HG03045 (cell line): ENCODE results near the gene TYMP.
A peak's percentile ranks its signal among the peaks of the same experiment; 100 is the strongest.

ENCODE experiments used
- ATAC-seq: cut with Tn5 transposase; IDR thresholded peaks from one replicate; pipeline ENCODE4 v1.9.1; 2021; ENCODE audit warnings: mild to moderate bottlenecking, moderate library complexity; ENCODE audit not compliant: unreplicated experiment

Gene TYMP

DNA sequence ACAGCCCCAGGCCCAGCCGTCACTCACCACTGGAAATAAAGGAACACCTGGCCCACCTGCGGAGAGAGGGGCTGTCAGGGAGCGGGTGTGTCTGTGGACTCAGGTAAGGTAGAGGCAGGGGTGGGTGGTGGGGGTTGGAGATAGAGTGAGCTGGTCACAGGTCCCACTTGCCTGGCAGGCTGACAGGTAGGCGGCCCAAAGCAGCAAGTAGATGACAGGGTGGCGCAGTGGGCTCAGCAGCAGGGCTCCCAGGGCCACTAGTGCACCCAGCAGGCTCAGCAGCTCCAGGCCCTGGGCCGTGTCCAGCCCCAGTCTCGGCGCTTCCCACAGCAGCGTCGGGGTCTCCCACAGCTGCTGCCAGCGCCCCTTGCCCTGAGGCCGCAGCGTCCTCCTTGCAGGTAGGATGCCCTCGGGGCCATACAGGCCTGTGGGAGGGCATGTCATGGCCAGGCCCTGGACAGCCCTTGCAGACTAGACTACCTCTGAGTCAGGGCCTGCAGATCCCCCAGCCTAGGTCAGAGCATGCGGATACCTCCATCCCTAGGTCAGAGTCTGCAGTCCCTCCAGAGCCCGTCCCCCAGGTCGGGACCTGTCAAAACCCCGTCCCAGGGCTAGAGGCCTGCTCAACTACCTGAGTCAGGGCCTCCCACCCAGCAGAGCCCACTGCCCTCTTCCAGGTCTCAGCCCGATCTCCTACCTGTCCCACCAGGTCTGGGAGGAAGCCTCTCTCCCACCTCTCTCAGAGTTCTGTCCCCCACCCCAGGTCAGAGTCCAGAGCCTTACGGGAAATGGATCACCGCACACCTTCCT is 23.0 kb downstream of the TYMP start:
- ATAC-seq, result peak; percentile 4

DNA sequence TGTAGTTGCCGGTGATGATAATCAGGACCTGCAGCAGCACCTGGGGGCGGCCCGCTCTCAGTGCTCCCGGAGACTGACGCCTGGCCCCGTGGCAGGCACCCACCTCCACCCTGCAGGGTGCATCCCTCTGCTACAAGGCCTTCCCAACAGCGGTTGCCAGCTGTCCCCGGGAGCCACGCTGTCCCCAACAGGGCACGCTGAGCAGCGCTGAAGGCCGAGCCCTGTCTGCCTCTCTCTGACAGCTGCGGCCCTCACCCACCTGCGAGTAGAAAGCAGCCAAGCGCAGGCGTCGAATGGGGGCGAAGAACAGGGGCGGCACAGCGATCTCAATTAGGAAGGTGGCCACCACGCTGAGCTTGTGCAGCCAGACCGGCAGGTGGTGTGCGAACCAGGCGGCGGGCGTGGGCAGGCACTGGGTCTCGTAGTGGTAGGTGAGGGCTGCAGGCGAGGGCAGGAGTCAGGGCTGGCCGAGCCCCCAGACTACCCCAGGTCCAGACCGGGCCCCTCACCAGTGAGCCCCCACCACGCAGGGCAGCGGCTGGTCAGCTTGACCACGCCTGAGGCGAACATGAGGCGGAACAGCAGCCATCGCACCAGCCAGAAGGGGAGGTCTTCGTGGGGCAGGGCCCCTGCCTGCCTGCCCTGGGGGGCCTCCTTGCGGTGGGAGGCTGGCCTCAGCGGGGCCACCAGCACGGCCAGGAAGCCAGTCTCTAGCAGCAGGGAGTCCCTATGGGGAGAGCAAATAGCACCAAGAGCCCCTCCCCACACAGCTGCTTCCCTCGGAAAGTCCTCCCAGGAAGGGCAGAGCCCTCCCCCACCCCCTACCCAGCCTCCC is 23.8 kb downstream of the TYMP start:
- ATAC-seq, result no peak

DNA sequence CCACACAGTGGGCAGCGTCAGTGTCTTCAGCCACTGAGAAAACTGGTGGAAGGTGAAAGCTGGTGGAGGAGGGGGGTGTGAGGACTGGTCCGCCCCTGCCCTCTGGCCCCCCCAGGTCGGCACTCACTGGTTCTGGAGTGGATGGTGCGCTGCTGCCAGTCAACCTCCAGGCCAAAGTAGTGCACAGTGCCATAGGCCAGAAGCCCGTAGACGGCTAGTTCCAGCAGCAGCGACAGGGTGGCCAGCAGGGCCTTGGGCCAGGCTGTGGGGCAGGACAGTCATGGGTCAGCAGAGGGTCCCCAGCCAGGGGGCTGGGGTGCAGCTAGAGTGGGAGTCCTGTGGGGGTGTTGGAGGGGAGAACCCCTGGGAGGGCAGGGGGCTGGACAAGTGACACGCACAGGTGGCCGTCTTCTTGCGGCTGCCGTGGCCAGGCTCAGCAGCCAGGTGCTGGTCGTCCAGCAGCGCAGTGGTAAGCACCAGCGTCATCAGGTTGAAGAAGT is 24.5 kb downstream of the TYMP start:
- ATAC-seq, result no peak

- ATAC-seq, result no peak
Measured at GRCh38 chr22:50504369-50505211, 25.2 kb downstream of the TYMP start.

DNA sequence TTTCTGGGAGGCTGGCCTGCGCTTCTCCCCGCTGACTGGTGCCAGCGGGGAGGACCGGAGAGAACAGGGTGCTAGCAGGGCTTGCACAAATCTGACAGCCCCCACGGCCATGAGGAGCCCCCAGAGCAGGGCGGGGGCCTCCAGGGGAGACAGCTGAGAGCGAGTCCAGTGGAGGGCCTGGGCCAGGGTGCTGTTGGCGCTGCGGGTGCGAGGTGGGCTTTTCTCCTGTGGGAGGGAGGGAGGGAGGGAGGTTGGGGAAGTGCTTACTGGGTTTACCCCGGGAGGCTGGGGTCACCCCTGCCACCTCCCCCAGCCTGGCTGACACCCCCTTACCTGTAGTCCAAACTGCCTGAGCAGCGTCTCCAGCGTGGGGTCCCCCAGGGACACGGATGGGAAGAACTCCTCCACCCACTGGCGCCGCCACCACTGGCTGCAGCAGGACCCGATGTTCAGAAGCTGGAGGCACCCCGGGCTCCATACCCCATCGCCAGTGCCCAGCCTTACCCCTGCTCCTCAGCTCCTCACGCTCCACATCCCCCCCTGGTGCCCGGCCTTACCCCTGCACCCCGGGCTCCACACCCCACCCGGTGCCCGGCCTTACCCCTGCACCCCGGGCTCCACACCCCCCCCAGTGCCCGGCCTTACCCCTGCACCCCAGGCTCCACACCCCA is 26.2 kb downstream of the TYMP start:
- no peak for ATAC-seq

GRCh38 chr22:50502628-50503474 is 27.0 kb downstream of the TYMP start:
- no peak for ATAC-seq

DNA sequence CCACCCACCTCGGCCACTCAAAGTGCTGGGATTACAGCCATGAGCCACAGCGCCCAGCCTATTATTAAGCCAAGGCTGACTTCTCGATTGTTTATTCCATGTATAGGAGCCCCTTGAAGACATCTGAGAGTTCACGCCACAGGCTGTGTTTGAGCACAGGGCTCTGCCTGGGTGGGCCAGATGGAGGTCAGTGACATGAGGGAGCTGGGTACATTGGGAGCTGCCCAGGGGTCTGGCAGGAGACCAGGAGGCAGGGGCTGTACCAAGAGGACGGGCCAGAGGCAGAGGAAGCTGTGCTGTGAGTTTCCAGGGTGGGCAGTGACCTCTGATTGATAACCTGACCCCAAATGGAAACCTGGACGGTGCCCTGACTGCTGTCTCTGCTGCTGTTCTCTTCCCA is 27.7 kb downstream of the TYMP start:
- no peak for ATAC-seq

- no peak for ATAC-seq
Measured at GRCh38 chr22:50500452-50500851, 29.4 kb downstream of the TYMP start.

GRCh38 chr22:50498322-50498890 is 31.4 kb downstream of the TYMP start:
- no peak for ATAC-seq

GRCh38 chr22:50497093-50497492 is 32.7 kb downstream of the TYMP start:
- ATAC-seq, result no peak

DNA sequence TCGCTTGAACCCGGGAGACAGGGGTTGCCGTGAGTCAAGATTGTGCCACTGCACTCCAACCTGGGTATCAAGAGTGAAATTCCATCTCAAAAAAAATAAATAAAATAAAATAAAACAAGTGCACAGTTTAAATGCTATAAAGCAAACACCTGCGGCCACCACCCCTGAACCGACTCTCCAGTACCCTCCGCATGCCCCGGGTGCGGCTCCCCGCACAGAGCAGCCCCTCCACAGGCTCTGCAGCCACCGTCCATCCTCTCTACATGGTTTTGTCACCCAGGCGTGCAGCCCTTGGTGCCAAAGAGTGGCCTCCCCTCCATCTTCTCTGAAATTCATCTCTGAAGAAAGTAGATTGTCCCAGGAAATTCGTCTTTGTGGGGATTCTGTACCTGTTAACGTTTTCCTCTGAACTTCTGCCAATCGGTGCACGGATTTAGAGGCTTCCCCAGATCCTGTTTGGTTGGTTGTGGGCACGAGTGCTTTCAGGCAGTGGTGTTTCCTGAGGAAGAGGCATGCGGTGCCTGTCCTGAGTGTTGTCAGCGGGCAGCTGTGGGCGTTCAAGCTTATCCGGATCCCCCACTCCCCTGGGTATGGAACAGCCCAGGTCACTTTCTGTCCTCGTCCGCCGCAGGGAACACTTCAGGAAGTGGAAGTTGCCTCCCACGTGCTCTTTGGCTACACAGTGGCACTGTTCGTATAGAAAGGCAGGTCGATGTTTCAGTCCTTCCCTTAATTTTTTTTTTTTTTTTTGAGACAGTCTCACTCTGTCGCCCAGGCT is 39.1 kb downstream of the TYMP start:
- no peak for ATAC-seq

DNA sequence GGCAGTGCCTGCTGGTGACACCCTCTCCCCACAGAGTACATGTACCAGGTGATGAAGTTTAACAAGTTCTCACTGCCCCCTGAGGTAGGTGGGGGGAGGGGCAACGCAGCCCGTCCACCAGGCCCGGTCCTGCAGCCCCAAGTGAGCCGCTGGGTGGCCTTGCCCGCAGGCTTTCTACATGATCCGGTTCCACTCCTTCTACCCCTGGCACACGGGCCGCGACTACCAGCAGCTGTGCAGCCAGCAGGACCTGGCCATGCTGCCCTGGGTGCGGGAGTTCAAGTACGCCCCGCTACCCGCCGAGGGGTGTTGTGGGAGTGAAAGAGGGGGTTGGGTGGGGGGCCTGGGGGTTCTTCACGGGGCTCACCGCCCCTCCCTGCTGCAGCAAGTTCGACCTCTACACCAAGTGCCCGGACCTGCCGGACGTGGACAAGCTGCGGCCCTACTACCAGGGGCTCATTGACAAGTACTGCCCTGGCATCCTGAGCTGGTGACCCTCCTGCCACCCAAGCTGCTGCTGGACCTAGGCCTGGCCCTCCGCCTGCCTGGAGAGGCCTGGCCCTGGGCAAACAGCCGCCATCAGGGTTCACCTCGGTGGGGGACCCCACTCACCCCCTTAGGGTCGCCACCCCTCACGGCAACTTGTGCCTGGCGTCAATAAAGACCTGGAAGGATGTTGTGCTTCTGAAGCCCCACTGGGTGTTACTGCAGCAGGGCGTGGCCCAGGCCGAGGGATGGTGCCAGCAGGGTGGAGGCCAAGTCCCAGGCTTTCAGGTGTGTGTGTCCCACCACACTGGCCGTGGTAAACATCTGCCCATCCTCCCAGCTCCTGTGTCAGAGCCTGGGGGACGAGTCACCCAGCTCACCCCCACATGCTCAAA is 40.2 kb downstream of the TYMP start:
- no peak for ATAC-seq

GRCh38 chr22:50488886-50489285 is 40.9 kb downstream of the TYMP start:
- no peak for ATAC-seq

DNA sequence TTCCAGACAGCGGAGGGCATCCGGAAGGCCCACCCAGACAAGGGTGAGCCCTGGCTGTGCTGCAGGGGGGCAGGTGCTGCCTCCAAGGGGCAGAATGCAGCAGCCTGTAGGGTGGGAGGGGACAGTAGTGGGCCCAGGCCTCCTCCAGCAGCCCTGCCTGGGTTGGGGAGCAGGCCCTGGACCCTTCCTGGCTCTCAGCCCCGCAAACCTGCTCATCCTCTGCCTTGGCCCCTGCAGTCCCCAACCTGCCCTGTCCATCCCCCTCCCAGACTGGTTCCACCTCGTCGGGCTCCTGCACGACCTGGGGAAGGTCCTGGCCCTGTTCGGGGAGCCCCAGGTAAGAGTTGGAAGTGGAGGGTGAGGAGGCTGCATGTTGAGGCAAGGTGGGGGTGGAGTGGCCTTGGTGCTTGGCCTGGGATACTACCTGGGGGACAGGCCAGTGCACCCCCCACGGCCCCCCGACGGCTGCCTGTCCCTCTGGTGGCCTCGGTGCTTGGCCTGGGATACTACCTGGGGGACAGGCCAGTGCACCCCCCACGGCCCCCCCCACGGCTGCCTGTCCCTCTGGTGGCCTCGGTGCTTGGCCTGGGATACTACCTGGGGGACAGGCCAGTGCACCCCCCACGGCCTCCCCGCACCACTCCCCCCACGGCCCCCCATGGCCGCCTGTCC is 41.7 kb downstream of the TYMP start:
- ATAC-seq, result no peak

DNA sequence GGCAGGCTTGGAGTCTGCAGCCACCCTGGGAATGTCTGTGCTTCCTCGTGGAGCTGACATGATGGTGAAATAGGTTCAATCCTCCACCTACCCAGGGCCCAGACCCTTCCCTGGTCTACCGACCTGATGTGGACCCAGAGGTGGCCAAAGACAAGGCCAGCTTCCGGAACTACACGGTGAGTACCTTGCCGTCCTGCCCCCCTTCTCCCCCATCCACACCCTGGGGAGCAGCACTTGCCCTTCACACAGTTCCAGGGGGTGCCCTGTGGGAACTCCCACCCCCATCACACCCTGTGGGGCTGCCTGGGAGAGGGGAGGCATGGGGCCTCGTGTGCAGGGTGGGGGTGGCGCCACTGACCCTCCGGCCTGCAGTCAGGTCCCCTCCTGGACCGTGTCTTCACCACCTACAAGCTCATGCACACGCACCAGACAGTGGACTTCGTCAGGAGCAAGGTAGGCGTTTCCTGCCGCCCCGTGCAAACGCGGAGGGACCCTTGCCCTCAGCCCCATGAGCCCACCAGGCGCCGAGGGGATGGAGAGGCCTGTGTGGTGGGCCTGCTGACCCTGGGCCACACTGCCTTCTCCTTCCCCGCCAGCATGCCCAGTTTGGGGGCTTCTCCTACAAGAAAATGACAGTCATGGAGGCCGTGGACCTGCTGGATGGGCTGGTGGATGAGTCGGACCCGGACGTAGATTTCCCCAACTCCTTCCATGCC is 42.4 kb downstream of the TYMP start:
- ATAC-seq, result no peak

DNA sequence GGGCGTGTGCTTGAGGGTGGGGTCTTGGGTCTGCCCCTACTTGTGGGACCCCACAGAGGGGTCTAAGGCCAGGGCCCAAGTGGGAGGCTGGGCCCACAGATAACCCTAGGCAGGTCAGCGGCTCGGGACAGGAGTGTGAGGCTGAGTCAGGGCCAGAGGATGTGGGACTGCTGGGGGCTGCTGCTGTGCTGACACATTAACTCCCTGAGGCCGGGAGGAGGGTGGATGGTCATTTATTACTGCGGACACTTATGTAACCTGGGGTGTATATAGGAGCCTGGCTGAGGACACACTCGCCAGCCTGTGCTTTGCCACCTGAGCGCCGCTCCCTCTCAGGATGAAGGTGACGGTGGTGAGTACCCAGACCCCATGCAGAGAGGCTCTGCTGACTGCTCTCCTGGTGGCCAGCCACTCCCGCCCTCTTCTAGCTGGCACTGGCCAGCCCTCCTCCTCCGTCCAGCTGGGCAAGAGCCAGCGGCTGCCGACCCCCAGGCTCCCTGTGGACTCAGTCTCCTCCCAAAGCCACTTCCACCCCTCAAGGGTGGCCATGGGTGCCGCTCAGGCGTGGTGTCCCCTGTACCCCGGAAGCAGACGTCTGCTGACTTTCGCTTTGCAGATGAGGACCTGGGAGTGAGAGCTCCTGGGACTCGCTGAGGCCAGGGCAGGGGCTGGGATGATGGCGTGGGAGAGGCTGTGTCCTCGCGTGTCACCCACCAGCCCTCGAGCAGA is 43.1 kb downstream of the TYMP start, which contains the start of gene MIOX:
Gene MIOX, plus strand, starts transcription at position 299 of the 729 bp plus-strand sequence. Its CDS starts 39 bp downstream, at position 338.
- no peak for ATAC-seq
